Liver (tissue), 2 donors: ENCODE data around the gene SLC9B1.

Experiments
- TF ChIP-seq, protein P1 (sequence below): IDR thresholded peaks from 2 replicates; pipeline ENCODE4 v1.6.1; 2016; ENCODE audit warnings: antibody characterized with exemption
- TF ChIP-seq, protein P2 (sequence below): fragments of 150-350 bp; IDR thresholded peaks from 2 replicates; pipeline ENCODE4 v1.5.1; 2017; ENCODE audit warnings: improper control_type of control experiment, low read depth, low read length; ENCODE audit not compliant: missing input control
- donor health status: healthy.

DNA sequence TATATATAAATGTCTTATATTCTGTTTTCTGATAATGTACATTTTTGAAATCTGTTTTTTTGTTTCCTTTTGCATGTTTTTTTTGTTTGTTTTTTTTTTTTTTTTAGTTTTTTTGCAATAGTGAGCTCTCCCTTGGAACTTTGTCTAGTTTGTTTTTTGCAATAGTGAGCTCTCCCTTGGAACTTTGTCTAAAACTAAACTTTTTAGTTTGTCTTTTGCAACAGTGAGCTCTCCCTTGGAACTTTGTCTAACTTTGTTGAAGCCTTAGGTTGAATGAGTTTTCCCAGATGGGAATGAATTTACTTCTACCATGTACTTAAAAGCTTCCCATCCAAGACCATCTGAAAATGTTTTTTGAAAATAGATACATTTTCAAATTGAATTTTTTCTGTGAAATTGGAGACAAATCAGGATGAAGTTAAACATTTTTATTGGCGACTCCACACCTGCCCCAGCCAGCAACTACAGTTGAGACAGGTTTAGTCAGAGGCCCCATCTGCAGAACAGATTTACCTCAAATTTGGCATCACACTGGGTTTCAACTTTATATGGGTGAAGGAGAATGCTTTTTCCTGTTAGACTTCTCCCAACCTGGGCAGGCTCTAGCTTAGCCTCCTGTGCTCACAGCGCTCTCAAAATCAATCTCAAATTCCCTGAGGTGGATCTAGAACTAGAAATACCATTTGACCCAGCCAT, 41.1 kb upstream of the SLC9B1 start:
- TF ChIP-seq, protein P1, sequence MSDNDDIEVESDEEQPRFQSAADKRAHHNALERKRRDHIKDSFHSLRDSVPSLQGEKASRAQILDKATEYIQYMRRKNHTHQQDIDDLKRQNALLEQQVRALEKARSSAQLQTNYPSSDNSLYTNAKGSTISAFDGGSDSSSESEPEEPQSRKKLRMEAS, result no peak
- TF ChIP-seq, protein P2, sequence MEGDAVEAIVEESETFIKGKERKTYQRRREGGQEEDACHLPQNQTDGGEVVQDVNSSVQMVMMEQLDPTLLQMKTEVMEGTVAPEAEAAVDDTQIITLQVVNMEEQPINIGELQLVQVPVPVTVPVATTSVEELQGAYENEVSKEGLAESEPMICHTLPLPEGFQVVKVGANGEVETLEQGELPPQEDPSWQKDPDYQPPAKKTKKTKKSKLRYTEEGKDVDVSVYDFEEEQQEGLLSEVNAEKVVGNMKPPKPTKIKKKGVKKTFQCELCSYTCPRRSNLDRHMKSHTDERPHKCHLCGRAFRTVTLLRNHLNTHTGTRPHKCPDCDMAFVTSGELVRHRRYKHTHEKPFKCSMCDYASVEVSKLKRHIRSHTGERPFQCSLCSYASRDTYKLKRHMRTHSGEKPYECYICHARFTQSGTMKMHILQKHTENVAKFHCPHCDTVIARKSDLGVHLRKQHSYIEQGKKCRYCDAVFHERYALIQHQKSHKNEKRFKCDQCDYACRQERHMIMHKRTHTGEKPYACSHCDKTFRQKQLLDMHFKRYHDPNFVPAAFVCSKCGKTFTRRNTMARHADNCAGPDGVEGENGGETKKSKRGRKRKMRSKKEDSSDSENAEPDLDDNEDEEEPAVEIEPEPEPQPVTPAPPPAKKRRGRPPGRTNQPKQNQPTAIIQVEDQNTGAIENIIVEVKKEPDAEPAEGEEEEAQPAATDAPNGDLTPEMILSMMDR, result no peak
